Kasumi-1 (cell line): ENCODE data around the gene ZCWPW1.
"Not testable (repeated sequence)": the region's sequence is repeated elsewhere in the genome, so short reads cannot be mapped to it uniquely, and the experiment has no call there.

Source experiments
- DNase-seq, 2 experiments: peaks; one replicate each; lab custom pipeline; 2025; lab: John Stamatoyannopoulos, UW

Gene ZCWPW1

DNA sequence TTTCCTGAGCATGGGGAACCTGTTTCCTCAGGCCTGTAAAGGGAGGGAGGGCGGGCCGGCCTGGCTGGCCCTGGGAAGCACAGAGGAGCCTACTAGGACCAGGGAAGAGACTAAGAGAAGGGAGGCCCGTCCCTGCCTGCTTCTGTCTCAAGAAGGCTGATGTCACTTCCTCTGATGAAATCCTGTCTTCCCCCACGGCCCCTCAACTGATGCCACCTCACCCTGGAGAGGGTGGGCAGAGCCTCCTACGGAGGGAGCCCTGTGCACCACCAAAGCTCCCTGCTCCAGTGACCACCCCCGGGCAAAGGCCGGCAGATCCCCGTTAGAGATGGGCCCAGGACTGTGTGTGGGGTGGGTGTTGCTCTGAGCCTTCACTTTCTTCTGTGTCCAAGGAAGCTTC lies 56.2 kb downstream of the ZCWPW1 start:
- peak; percentile 60 to 70 for DNase-seq

DNA sequence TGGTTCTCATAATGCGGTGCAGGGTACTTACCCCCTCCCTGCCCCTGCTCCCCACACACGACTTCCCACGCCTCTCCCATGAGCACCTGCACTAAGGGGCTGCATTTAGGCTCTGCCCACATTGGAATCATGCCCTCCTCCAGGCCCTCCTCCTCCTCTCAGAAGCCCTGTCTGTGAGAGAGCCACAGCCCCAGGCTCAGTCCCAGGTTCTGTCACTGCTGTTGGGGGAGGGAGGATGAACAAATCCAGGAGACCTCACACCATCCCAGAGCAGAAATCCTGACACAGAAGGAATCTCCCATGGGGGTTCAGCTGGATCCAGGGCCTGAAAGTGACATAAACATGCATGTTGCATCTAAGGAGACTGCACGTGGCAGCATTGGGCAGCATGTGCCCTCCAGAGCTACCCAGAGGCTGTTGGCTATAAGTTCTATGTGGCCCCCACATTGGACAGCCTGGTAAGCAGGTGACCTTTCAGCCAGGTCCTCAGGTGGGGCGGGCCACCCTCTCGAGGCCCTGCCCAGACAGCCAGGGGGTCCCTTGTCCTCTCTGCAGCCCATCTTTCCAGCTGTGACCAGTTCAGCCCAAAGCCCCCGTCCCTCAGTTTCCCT lies 56.8 kb downstream of the ZCWPW1 start:
- no peak for DNase-seq

DNA sequence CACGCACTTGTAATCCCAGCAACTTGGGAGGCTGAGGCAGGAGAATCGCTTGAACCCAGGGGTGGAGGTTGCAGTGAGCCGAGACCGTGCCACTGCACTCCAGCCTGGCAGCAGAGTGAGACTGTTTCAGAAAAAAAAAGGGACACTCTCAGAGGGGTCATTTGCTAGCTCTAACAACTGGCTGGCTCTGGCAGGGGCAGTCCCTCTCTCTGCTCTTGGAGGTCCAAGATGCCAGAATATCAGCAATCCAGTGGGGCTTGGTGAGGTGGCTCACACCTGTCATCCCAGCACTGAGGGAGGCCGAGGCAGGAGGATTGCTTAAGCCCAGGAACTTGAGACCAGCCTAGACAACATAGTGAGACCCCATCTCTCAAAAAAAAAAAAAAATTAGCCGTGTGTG lies 57.8 kb downstream of the ZCWPW1 start:
- no peak for DNase-seq

DNA sequence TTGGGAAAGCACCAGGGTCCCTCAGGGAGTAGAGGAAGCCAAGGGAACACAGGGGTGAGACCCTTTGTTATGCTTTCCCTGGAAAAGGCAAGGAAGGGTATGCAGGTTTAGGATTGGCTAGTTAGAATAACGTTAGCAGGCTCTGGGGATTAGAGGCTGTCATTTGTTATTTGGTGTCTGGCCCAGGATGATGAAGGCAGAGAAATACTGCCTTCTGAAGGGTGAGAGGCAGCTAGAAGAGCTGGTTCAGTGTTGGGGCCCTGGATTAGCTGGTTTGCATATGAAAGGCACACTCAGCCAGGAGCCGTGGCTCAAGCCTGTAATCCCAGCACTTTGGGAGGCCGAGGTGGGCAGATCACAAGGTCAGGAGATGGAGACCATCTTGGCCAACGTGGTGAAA lies 58.2 kb downstream of the ZCWPW1 start:
- DNase-seq = no peak

GRCh38 chr7:100369105-100369504 lies 59.4 kb downstream of the ZCWPW1 start:
- DNase-seq = peak; percentile 98

- no peak for DNase-seq
These were observed 60.6 kb downstream of the ZCWPW1 start for GRCh38 chr7:100367676-100368613.

DNA sequence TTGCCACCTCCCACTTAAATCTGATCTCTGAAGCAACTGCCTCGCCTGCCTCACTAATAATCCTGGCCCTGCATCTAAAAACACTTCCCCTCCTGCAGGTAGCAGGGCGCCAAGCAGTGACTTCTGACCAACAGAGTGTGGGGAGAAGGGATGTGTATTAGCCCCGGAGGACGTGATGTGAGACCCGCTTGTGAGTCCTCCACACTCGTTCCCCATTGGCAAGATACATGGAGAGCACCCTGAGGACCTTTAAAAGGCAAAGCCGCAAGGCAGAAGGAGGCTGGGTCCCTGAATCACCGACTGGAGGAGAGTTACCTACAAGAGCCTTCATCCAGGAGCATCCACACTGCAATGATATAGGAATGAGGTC lies 61.3 kb downstream of the ZCWPW1 start:
- DNase-seq = no peak

GRCh38 chr7:100366411-100367250 lies 61.9 kb downstream of the ZCWPW1 start:
- peak in 1 of 2 experiments; percentile 11 for DNase-seq

DNA sequence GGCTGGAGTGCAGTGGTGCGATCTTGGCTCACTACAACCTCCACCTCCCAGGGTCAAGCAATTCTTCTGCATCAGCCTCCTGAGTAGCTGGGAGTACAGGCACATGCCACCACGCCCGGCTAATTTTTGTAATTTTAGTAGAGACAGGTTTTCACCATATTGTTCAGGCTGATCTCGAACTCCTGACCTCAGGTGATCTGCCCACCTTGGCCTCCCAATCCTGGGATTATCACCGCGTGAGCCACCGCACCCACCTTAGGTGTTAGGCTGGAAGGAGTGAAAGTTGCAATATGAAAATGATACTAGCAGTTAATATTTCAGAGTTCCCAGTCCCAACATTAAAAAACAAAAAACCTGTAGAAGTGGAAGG lies 62.5 kb downstream of the ZCWPW1 start:
- not testable (repeated sequence) for DNase-seq

GRCh38 chr7:100364480-100364879 lies 64.0 kb downstream of the ZCWPW1 start:
- DNase-seq = no peak

GRCh38 chr7:100363797-100364196 lies 64.7 kb downstream of the ZCWPW1 start:
- not testable (repeated sequence) for DNase-seq

DNA sequence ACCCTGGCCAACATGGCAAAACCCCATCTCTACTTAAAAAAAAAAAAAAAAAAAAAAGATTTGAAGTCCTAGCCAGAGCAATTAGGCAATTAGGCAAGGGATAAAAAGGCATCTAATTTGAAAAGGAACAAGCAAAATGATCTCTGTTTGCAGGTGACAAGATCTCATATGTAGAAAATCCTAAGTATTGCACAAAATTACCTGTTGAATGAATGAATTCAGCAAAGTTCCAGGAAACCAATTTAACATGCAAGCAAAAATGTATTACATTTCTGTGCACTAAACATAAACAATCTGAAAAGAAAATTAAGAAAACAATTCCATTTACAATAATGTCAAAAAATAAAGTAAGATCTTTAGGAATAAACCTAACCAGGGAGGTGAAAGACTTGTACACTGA lies 65.4 kb downstream of the ZCWPW1 start:
- DNase-seq = no peak

GRCh38 chr7:100360135-100360854 lies 68.2 kb downstream of the ZCWPW1 start:
- DNase-seq = no peak

- DNase-seq = no peak
These were observed 69.7 kb downstream of the ZCWPW1 start for GRCh38 chr7:100358857-100359212.

- no peak for DNase-seq
These were observed 70.3 kb downstream of the ZCWPW1 start, which contains the start of gene PILRB for GRCh38 chr7:100358027-100358856. TSS of gene PILRB (plus strand) at chr7:100358117. CDS start at chr7:100358303, 186 bp downstream.

DNA sequence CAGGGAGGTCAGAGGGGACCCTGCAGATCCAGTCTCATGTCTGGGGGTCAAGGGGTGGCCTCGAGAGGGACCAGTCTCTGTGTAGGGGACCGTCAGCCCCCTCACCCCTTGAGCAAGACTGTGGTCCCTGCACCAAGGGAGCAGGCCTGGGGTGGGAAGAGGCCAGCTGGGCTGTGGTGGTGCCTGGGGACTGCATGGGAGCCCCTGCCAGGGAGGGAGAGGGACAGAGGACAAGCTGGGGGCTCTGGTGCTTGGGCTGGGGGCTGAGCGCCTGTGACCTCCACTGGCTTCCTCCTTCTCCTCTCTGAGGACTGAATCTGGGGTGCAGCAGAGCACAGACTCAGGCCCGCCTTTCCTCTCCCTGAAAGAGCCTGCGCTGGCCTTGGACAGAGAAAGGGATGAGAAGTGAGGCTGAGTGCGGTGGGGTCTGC lies 71.4 kb downstream of the ZCWPW1 start:
- no peak for DNase-seq

GRCh38 chr7:100356416-100357068 lies 72.0 kb downstream of the ZCWPW1 start:
- DNase-seq = no peak

DNA sequence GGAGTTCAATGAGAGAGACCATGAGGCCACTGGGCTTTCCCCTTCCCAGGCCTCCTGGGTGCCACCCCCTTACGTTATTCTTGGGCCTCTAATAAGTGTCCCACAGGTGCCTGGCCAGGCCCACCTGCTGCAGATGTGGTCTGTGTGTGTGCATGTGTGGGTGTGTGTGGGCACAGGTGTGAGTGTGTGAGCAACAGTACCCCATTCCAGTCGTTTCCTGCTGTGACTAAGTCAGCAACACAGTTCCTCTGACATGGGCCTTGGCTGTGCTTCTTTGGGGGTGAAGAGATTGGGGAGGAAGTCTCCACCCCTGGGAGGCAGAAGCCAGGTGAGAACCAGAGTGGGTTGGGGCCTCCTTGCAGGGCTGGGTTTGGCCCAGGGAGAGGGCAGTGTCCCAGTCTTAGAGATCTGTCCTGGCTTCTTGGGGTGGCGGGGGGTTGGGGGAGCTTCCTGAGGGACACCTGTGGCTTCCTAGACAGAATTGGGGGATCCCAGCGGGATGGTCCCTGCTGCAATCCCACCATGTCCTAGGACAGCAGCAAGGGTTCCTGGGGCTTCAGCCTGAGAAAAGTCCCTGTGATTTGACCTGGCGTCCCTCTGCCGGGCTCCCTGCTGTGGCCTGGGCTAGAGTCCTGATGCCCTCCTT lies 74.7 kb downstream of the ZCWPW1 start:
- no peak for DNase-seq

GRCh38 chr7:100352984-100353684 lies 75.4 kb downstream of the ZCWPW1 start:
- DNase-seq = no peak
